NK-92 (cell line): ENCODE results near the gene BTBD16.

Source experiments
- DNase-seq: peaks from one replicate; lab custom pipeline; 2025; ENCODE audit not compliant: unreplicated experiment; lab: John Stamatoyannopoulos, UW

The BTBD16 gene

DNA sequence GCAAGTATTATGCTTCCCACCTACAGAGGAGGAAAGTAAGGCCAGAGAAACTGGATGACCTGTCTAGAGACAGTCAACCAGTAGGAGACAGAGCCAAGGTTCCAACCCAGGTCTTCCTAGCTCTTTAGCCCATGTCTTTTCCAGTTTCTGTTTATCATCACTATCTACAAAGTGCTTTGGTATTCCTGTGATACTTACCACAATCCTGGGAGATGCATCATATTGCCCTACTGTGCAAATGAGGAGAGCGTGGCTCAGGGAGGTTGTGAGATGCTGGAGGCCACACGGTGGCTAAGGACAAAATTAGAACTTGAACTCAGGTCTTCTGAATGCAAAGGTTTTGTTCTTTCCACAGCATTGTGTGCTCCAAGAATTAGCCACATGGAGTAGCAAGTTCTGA lies 92.2 kb downstream of the BTBD16 start:
- DNase-seq: no peak

DNA sequence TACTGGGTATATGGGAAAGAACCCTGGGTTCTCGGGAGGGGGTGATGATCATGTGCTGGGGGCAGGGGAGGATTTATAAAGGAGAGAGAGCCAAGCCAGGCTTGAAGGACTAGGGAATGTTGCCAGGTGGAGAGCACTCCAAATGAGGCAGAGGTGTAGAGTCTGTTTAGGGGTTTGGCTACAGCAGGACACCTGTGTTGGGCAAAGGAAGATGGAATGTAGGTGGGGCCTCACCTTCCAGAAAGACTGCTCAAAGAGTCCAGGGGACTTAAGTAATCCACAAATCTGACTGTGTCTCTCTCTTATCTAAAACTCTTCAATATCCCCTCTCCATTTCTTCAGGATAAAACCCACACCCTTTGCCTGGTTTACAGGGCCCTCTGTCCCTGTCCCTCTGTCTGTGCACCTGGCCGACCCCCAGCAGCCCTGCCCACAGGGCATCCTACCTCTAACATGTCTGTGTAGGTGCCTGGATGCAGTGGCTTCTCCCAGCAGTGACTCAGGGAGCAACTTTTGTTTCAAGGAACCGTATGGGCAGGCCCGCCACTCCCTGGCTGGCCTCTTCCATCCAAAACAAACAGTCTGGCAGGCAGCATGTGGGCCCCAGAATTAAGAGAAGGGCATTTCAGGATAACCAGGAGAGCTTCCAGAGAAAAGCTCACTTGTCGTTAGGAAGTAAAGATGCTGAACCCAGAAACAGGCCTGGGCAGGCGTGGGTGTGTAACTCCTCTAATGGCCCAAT lies 92.8 kb downstream of the BTBD16 start:
- DNase-seq: no peak

- no peak for DNase-seq
These were observed 97.6 kb downstream of the BTBD16 start for GRCh38 chr10:122368502-122369254.

GRCh38 chr10:122373108-122373507 lies 102.0 kb downstream of the BTBD16 start:
- no peak for DNase-seq

DNA sequence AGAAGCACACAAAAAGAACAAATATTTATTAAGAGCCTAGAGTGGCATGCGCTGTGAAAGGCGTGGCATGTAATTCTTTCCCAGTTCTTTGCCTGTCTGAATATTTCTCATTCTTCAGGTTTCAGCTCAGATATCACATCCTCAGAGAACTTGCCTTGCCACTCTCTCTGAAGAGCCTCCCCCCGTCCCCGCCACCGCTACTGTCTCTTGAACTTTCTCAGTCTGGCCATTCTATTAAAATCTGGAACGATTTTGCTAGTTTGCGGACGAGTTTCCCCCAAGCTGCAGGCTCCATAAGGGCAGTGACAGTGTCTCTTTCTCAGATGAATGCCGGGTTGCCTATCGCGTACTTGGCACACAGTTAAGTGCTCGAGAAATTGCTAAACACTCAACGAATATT lies 102.6 kb downstream of the BTBD16 start:
- no peak for DNase-seq

- DNase-seq: peak; percentile 52
These were observed 103.3 kb downstream of the BTBD16 start, which contains the start of gene PLEKHA1 for GRCh38 chr10:122374237-122374858. PLEKHA1 (plus strand) TSS chr10:122374708; CDS start chr10:122393201, 18,493 bp downstream.

DNA sequence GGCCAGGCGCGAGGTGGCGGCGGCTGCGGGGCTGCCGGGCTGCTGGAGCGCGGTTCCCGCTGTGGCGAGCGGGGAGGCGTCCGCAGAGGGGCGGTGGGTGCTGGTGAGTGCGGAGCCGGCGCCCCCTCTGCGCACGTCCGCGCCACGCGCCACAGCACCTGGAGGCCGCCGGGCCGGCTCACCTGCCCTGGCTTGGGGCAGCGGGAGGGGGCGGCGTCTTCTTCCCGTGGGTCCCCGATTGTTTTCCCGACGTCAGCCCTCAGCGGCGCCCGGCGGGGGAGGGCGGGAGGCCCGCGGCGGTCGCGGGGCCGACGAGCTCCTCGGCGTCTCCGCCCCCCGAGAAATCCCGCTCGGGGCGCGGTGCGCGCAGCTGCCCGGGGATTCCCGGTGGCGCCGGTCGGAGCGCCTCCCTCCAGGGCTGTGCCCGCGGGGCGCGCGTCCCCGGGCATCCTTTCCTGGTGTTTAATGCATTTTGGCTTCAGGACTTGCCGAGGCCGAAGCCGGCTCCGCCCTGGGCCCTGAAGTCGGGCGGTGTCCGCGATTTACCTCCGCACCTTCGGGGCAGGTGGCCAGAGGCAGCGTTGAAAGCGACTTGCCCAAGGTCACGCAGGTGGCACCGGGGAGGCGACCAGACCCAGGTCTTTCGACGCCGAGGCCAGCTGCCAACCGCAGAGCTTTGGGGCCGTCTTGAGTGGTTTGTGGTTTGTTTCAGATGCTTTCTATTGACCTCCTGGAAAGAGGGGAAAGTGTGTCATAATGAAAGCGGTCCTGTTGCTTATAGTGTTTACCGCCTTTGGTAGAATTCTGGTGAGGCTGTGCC lies 104.0 kb downstream of the BTBD16 start:
- no peak for DNase-seq

DNA sequence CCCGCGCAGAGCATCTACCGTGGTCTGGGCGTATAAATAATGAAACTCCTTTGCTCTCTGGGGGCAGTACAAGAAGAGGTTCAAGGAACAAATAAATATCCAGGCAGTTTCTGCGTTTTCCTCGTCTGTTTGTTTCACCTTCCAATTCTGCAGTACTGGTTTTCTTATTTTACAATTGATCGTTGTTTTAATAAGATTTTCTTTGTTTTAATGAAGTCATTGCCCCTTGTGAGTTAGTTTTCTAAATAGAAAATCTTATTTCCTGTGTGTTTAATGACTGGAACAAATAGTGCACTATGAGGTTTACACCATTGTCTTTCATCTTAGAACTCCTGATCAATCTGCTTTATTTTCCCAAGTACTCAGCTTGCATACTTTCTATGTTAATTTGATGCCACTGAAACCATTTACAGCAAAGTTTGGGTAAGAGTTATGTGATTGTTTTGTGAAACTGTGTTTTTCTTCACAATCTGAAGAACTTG lies 104.6 kb downstream of the BTBD16 start:
- DNase-seq: no peak

GRCh38 chr10:122376364-122376961 lies 105.4 kb downstream of the BTBD16 start:
- DNase-seq: no peak

GRCh38 chr10:122379041-122379440 lies 107.9 kb downstream of the BTBD16 start:
- DNase-seq: no peak

DNA sequence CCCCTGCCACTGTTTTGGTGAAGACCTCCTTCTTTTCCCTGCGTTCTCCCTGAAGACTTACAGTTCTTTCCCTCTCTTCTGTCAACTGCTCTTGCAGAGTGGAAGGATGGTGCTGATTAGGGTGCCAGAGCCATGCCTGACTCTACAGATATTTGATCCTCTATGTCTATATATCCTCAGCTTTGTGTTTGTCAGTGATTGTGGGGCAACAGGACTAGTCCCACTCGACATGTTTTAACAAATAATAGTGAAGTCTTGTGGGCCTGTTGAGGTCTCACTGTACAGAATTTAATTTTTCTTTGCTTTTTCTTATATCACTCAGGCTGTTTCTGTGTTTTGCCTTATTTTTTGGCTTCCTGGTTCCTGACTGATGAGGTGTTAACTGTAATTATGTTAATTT lies 108.4 kb downstream of the BTBD16 start:
- DNase-seq: no peak

- no peak for DNase-seq
These were observed 109.6 kb downstream of the BTBD16 start for GRCh38 chr10:122380703-122381102.

- no peak for DNase-seq
These were observed 110.6 kb downstream of the BTBD16 start for GRCh38 chr10:122381680-122382079.

- DNase-seq: no peak
These were observed 115.4 kb downstream of the BTBD16 start for GRCh38 chr10:122386514-122386913.

- no peak for DNase-seq
These were observed 116.5 kb downstream of the BTBD16 start for GRCh38 chr10:122387572-122387971.
